Activated CD8-positive, alpha-beta T cell treated with anti-CD3 and anti-CD28 coated beads for 36 hours (primary cell): Measurements from ENCODE around the gene KIF18B. TPM values are rescaled to one million over a fixed set of nuclear protein-coding genes. Genes with fewer than 3 reads are reported as not detected.

ENCODE experiments used
- ATAC-seq: fragments of 200-7000 bp; cut with Tn5 transposase; one replicate; pipeline ENCODE4 v1.10.0; 2021; ENCODE audit warnings: mild to moderate bottlenecking, moderate library complexity
- CTCF ChIA-PET: fragments of 350-600 bp; sonication (Branson Sonifier 250); formaldehyde crosslinking; loops from one replicate; lab custom pipeline; 2021; ENCODE audit warnings: antibody characterized with exemption; lab: Charles Lee
- POLR2A ChIA-PET: fragments of 350-600 bp; sonication (Branson Sonifier 250); formaldehyde crosslinking; loops from one replicate; lab custom pipeline; 2021; ENCODE audit warnings: antibody characterized with exemption; lab: Charles Lee
- DNase-seq: peaks from one replicate; pipeline ENCODE4 v3.0.0-alpha.2; 2020
- H3K27ac Mint-ChIP-seq: one replicate; pipeline ENCODE4 v1.8.0; 2021; ENCODE audit warnings: mild to moderate bottlenecking, mixed read lengths
- H3K27me3 Mint-ChIP-seq: one replicate; pipeline ENCODE4 v1.8.0; 2021; ENCODE audit warnings: mixed read lengths
- H3K36me3 Mint-ChIP-seq: one replicate; pipeline ENCODE4 v1.8.0; 2021; ENCODE audit warnings: low read depth, mixed read lengths
- H3K4me1 Mint-ChIP-seq: one replicate; pipeline ENCODE4 v1.8.0; 2021; ENCODE audit warnings: low read depth, mixed read lengths
- H3K4me3 Mint-ChIP-seq: one replicate; pipeline ENCODE4 v1.8.0; 2021; ENCODE audit warnings: mild to moderate bottlenecking, moderate library complexity, mixed read lengths
- H3K9me3 Mint-ChIP-seq: one replicate; pipeline ENCODE4 v1.8.0; 2021; ENCODE audit warnings: mixed read lengths
- CTCF ChIP-seq: fragments of 200-600 bp; IDR thresholded peaks from one replicate; pipeline ENCODE4 v1.8.0; 2022; ENCODE audit warnings: antibody characterized with exemption, mild to moderate bottlenecking
- intact Hi-C: fragments of 100-400 bp; cut with micrococcal nuclease; formaldehyde crosslinking; loops from one replicate; pipeline ENCODE4 v1.10.0; 2022
- total RNA-seq, 2 experiments: library from RNA; stranded (reverse); gene quantifications; one replicate each; pipeline ENCODE4 v1.2.3, GENCODE V29; 2021

The KIF18B gene
- total RNA-seq, 2 experiments from 2014 or later = 38.1 to 40.3 TPM

- Mint-ChIP-seq H3K27me3 (no peaks in the 10 kb centered on the region), H3K4me1 (peaks cover 19% of the 10 kb centered on the region), H3K27ac (no peak overlapping the region), H3K4me3 (no peak overlapping the region), H3K36me3 (peaks cover 28% of the 10 kb centered on the region), H3K9me3 (no peaks in the 10 kb centered on the region)
- DNase-seq (peak; percentile 17), ATAC-seq (peak; percentile 42)
- ChIA-PET POLR2A (interaction anchor here (0.7 kb wide), 1 partner anchor 11 kb away, joined by 3 read pairs; no protein-coding TSS in a partner anchor), CTCF (interaction anchor here (0.7 kb wide), 1 partner anchor 8 kb away, joined by 3 read pairs; no protein-coding TSS in a partner anchor)
- TF ChIP-seq CTCF = no peak
- intact Hi-C loops = no loop called here
Observed at GRCh38 chr17:44887971-44888954, 59.3 kb downstream of the KIF18B start.

DNA sequence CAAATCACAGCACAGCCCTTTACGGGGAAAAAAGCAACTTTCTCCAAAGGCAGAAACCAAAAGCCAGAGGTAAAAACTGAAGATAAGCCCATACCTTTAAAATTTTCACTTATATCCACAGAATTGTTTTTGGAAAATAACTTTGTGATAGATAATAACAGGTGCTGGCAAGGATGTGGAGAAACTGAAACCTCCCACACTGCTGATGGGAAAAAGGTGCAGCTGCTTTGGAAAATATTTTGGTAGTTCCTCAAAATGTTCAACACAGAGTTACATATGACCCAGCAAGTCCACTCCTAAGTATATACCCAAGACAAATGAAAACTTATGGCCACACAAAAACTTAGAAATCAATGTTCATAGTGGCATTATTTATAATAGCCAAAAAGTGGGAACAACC lies 60.6 kb downstream of the KIF18B start:
- intact Hi-C loops = no loop called here
- H3K4me1 Mint-ChIP-seq = peaks cover 19% of the 10 kb centered on the region
- no peaks in the 10 kb centered on the region for H3K9me3 Mint-ChIP-seq
- ChIA-PET POLR2A (no interaction called here), CTCF (interaction anchor here (1.4 kb wide), 1 partner anchor 13 kb away, joined by 3 read pairs; no protein-coding TSS in a partner anchor)
- no peak for TF ChIP-seq CTCF
- no peak overlapping the region for H3K27ac Mint-ChIP-seq
- H3K27me3 Mint-ChIP-seq = no peaks in the 10 kb centered on the region
- H3K4me3 Mint-ChIP-seq = no peak overlapping the region
- peaks cover 34% of the 10 kb centered on the region for H3K36me3 Mint-ChIP-seq
- no peak for DNase-seq
- ATAC-seq = no peak

DNA sequence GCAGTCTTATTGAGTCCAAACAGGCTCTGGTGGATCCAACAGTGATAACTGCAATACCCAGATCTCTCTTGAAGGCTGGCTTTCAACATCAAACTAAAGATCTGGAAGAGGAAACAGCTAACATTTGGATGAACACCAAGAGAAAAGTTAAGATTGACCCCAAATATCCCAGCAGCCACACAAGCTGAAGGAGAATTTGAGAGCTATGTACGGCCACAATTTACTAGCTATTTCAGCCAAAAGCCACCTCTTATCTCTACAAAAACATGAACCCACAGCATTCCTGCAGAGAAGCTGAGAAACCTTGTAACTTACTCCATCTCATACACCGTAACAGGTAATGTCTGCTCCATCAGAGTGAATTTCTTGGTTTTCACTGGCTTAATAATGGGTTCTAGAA lies 62.6 kb downstream of the KIF18B start:
- H3K36me3 Mint-ChIP-seq = peaks cover 39% of the 10 kb centered on the region

DNA sequence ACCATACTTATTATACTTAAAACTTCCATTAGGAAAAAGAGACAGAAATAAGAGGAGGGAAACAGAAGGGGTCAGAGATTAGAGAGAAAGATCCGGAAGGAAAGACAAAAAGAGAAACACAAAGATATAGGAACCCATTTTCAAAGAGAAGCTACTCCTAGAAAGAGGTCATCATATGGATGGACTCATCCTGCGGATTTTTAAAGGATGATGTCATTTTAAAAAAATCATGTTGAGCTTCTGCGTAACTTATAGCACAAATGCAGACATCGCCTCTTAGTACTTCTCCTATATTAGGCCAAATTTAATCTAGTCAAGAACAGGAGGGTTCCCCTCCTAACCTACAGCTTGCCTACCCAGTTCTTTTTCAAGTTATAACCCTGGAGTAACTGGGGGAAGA lies 66.4 kb downstream of the KIF18B start:
- ATAC-seq (no peak), DNase-seq (no peak)
- no peak for TF ChIP-seq CTCF
- ChIA-PET POLR2A (interaction anchor here (0.8 to 1.3 kb wide), 3 partner anchors 10 to 18 kb away, joined by 3 to 5 read pairs (median 4); partner anchors contain the start of gene EFTUD2), CTCF (interaction anchor here (0.7 to 5.0 kb wide), 10 partner anchors 13 to 218 kb away, joined by 3 to 35 read pairs (median 4); no protein-coding TSS in a partner anchor)
- Mint-ChIP-seq H3K4me1 (no peaks in the 10 kb centered on the region), H3K27ac (no peak overlapping the region), H3K27me3 (no peaks in the 10 kb centered on the region), H3K9me3 (no peaks in the 10 kb centered on the region), H3K36me3 (peaks cover 54% of the 10 kb centered on the region), H3K4me3 (no peak overlapping the region)
- intact Hi-C loops = no loop called here

More for the DNA sequence above, 62.6 kb downstream of the KIF18B start:
- TF ChIP-seq CTCF = no peak
- POLR2A ChIA-PET = interaction anchor here (0.9 to 1.6 kb wide), 3 partner anchors 9 to 15 kb away, joined by 4 to 8 read pairs (median 6); partner anchors contain the start of gene EFTUD2
- intact Hi-C loops = no loop called here
- Mint-ChIP-seq H3K4me1 (peaks cover 10% of the 10 kb centered on the region), H3K9me3 (no peaks in the 10 kb centered on the region), H3K27me3 (no peaks in the 10 kb centered on the region), H3K4me3 (no peak overlapping the region), H3K27ac (no peak overlapping the region)
- no peak for DNase-seq
- ATAC-seq = no peak
- CTCF ChIA-PET = interaction anchor here (0.6 to 2.4 kb wide), 8 partner anchors 13 to 251 kb away, joined by 3 to 10 read pairs (median 4); partner anchors contain the start of genes ACBD4 and EFTUD2
